GM18909 (cell line): ENCODE data around the gene ZNF180.
"Not testable (repeated sequence)": the region's sequence is repeated elsewhere in the genome, so short reads cannot be mapped to it uniquely, and the experiment has no call there.

Source experiments
- ATAC-seq: cut with Tn5 transposase; IDR thresholded peaks from one replicate; pipeline ENCODE4 v1.9.1; 2021; ENCODE audit warnings: mild to moderate bottlenecking; ENCODE audit not compliant: unreplicated experiment, poor library complexity

Gene ZNF180

DNA sequence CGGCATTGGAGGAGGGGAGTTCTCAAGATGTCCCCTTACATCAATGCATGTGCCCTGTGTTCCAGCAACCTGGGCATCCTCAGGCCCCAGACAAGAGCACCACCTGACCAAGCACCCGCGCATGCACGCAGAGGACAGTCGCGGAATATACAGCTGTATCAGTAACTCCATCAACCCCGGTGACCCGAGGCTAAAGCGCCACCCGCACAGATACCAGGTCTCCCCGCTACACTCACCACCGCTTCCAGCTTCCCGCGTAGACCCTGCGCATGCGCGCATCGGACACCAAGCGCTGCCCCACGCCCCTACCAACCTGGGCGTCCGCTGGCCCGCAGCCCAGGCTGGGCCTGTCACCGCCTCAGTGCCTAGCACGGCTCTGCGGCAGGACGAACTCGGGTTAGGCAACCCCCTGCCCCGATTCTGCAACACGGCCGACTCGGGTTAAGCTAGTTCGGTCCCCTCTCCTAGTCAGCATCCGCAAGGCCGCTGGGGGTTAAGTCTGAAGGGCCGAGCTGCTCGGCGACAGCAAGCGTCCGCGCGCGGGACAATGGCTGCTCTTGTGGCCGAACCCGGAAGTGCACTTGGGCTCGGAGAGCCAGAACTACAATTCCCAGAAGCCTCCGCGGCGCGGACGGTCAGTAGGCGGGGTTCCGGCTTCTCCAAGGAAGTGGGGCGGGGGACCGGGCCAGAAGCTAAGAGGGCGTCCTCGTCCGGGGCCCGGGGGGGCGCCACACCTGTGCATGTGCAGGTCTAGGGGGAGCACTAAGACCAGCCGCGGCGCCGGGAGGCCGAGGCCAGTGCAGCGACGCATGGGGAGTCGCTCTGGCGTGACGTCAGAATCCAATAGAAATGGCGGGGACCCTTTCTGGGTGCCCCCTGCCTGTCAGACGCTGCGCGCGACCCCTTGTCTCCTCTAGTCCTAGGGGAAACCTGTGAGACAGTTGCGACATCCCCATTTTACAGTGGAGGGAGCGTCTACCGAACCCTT lies at the start of gene ZNF180:
Gene ZNF180 (minus strand): TSS at position 561 of the 988 bp plus-strand sequence. CDS start 3,188 bp downstream, outside the sequence.
- peak; percentile 90 for ATAC-seq

DNA sequence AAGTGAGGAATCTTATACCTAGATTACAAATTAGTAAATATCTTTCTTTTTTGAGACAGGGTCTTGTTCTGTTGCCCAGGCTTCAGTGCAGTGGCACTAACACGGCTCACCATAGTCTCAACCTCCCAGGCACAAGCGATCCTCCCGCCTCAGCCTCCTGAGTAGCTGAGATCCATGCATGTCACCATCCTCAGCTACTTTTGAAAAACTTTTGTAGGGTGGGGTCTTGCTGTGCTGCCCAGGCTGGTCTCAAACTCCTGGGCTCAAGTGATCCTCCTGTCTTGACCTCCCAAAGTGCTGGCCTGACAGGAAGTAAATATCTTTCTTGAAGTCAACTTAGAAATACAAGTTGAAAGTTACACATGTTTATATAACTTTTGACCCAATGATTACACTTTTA lies 49.2 kb upstream of the ZNF180 start:
- ATAC-seq, result no peak

DNA sequence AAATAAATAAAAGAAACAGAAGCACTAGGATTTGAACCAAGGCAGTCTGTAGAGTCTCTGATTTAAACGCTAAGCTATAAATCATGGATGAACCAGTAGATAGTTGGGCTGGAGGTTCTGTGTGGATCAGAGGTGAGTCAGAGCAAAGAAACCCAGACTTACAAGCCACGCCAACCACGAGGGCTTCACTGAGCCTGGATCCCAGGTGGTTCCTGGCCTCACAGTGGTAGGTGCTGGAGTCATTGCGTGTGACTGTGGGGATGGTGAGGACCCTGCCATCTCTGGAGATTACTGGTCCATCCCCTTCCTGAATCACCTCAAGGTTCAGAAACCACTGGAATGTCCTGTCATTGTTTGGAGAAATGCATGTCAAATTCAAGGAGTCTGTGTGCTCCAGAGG lies 48.4 kb upstream of the ZNF180 start:
- no peak for ATAC-seq

DNA sequence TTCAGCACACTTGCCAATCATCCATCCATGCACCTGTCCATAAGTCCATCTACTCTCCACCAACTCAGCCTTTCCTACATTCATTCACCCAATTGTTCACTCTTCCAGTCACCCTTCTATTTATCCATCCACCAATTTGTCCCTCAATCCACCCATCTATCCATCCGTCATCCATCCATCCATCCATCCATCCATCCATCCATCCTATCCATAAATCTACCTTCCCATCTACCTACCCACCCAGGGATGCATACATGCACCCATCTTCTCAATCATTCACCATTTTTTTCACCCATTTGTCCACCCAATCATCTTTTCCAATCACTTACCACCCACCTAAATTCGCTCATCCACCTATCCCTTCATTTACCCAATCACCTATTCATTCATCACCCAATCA lies 43.7 kb upstream of the ZNF180 start:
- no peak for ATAC-seq

DNA sequence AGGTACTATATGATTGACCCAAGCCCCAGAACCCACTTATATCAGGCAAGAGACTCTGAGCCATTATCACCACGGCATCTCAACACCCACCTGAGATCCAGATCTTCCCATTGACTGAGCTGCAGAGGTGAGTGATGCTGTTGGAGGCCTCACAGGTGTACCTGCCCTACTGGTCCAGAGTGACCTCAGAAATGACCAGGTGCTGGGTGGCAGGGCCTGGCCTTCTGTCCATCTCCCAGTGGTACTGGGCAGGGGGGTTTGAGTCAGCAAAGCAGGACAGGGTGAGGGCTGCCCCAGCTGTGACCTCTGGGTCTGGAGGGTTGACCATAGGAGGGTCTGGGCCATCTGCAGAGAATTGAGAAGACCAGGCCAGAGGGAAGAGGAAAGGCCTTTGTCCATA lies 42.3 kb upstream of the ZNF180 start:
- no peak for ATAC-seq

DNA sequence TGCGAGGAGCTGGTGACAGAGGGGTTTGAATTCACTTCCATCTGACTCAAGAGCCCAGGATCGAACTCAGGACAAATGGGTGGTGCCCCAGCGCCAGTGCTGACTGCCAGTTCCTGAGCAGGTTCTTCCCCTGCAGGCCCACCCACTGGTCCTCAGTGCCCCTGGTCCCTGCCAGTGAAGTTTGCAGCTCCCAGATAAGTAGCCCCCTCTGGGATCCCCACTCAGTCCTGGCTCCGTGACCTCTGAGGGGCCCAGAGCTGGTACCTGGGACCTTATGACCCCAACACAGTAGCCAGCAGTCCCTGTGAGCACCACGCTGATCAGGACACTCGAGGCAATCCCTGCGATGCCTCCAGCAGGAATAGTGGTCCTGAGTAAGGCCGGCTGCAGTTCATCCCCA lies 40.4 kb upstream of the ZNF180 start:
- ATAC-seq, result no peak

DNA sequence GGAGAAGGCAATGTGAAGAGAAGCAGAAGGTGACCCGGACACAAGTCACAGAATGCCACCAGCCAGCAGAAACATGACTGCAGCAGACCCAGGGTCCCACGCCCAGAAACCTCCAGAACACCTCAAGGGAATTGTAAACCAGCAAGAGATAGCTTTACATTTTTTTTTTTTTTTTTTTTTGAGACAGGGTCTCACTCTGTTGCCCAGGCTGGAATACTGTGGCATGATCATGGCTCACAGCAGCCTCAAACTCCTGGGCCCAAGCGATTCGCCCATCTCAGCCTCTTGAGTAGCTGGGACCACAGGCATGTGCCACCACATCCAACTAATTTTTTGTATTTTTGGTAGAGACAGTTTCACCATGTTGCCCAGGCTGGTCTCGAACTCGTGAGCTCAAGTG lies 39.7 kb upstream of the ZNF180 start:
- ATAC-seq, result no peak

DNA sequence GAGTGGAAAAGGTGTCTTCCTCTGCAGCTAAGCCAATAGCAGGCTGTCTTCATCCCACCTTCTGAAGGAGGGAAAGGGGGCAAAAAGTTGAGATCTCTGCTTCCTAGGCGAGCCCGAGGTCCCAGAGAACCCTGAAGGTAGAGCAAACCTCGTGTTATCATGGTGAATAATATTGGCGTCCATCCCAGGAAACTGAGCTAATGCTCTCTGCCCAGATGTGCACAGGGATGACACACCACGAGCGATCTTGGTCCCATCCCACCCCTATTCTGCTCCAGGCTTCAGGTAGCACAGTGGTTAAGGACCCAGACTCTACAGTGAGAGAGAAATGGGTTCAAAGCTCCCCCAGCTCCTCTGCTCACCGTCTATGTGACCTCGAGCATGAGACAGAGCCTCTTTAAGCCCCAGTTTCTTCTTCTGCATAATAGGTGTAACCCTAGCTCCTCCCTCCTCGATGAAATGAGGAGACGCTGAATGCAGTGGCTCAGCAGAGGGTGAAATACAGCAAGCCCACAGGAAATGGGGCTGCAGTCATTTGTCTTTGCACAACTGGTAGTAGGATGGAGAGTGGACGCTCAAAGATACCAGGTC lies 39.0 kb upstream of the ZNF180 start:
- no peak for ATAC-seq

DNA sequence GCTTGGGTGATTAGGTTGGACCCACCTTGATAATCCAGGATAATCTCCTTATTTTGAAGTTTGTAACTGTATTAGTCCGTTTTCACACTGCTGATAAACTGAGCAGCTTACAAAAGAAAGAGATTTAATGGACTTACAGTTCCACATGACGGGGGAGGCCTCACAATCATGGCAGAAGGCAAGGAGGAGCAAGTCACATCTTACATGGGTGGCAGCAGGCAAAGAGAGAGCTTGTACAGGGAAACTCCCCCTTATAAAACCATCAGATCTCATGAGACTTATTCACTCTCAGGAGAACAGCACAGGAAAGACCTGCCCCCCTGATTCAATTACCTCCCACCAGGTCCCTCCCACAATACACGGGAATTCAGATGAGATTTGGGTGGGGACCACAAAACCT lies 35.0 kb upstream of the ZNF180 start:
- not testable (repeated sequence) for ATAC-seq

DNA sequence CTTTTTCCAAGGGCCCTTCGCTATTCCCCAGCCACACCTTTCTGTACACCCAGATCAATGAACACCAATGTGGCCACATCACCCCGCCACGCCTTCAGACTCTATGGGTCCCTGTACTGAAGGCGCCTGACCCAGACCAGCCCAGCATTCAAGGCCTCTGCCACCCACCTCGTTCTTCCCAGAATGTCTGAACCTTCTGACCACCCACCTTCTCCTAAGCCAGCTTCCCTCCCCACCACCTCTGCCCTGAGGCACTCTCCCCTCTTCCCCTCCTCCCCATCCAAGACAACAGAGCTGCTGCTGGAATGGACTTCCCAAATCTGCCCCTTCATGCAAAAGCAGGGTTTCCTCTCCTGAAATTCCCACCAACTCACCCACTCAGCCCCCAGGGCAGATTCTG lies 32.5 kb upstream of the ZNF180 start:
- ATAC-seq, result no peak

DNA sequence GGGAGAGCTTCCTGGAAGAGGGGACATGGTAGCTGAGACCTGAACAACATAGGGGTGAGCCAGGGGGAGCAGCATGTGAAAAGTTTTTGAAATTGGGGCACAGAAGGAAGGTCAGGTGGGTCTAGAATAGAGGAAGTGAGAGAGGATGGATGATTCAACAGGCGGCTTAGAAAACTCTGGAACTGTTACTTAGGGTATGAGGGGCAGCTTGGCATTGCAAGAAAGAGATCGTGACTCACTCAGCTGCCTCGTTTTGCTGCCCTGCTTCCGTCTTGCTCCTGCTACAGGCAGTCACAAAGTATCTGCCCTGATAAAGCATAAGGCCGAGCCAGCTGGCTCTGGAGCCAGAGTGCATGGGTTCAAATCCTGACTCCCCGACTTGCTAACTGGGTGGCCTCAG lies 30.5 kb upstream of the ZNF180 start:
- no peak for ATAC-seq

DNA sequence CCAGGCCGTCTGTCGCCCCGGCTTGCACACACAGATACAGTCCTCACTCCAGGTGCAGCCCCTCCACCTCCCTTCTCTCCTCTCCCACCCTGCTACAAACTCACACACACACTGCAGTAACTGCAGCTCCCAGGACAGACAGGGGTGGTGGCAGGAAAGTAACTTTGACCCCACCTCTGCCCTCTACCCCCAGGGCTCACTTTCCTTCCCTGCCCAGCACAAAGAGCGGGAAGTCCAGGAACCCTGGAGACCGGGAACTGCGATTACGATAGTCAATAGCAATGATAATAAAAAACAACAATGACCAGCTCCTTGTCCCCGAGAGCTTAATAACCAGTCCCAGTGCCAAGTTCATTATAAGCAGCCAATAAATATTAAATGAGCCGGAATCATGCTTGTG lies 29.2 kb upstream of the ZNF180 start, which contains the start of gene CEACAM20:
Gene CEACAM20 (minus strand): TSS at position 140 of the 400 bp plus-strand sequence. CDS start 166 bp downstream, outside the sequence.
- no peak for ATAC-seq

DNA sequence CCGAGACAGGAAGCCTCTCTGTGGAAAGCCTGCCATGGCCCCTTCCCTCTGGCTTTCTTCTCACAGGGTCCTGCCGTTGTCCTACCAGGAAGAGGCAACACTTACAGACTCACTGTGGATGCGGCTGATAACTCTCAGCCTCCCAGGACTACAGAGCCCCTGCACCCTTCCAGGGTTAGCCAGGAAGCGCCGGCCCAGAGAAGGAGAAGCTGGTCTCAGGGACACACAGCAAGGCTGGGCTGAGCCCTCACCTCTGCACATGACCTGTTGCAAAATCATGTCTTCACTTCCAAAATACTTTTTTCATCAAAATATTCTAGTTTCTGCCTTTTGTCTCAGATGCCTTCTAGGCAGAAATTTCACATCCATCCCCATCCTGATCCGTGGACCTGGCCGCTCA lies 27.2 kb upstream of the ZNF180 start:
- ATAC-seq, result no peak

DNA sequence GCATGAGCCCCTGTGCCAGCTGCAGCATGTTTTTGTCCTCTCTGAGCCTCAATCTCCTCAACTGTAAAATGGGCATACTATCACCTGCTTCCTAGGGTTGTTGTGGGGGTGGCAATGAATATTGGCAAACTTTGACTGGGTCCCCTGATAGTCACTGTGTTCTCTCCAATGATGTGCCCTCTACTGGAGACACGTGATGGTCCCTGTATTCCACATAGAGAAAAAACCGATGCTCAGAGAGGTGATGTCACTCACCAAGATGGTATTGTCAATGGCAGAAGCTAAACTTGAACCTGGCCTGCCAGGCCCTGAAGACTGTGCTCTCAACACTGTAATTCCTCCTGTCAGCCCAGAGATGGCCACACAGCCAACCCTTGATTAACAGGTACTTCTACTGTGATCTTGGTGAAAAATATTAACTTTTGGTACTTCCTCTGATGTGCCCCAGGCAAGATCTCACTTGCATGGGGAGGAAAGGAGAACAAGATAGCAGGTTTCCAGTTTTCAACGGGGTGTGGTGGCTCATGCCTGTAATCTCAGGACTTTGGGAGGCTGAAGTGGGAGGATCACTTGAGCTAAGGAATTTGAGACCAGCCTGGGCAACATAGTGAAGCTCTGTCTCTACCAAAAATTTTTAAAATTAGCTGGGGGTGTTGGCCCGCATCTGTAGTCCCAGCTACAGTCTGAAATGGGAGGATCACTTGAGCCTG lies 25.6 kb upstream of the ZNF180 start:
- ATAC-seq, result no peak

DNA sequence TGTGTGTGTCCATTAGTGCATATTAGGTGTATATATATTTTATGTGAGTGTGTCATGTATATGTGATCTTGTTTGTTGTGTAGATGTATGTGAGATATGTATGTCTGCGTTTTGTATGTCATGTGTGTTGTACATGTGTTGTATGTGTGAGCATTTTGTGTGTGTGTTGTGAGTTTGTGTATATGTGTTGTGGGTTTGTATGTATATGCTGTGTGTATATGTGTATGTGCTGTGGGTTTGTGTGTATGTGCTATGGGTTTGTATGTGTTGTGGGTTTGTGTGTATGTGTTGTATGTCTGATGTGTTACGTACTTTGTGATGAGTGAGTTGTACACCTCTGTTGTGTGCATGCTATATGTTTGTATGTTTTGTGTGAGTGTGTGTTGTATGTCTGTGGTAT lies 21.0 kb upstream of the ZNF180 start:
- no peak for ATAC-seq

DNA sequence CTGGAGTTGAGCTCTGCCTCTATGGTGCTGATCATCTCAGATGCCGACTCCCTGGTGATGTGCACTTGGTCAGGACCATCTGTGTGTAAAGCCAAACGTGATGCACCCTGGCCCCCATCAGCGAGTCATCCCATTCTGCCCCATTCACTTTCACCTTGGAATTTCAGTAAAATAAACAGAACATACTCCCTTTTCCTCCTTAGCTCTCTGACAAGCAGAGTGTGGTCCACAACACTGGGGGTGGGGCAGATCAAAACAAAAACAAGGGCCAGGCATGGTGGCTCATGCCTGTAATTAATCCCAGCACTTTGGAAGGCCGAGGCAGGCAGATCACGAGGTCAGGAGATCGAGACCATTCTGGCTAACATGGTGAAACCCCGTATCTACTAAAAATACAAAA lies 16.8 kb upstream of the ZNF180 start:
- no peak for ATAC-seq

DNA sequence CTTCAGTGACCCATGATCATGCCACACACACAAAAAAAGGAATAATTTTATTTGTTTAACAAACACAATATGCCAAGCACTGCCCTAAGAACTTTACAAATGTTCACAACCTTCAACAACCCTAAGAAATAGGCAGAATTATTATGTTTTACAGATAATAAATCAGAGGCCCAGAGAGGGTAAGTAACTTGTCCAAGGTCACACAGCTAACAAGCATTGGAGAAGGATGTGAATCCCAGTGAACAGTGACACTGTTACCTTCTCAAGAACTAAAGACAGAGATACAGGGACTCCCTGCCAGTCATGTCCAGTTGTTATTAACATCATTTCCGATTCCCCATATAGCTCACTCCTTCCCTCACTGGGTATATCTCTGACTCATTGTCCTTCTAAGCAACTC lies 15.6 kb upstream of the ZNF180 start:
- no peak for ATAC-seq

DNA sequence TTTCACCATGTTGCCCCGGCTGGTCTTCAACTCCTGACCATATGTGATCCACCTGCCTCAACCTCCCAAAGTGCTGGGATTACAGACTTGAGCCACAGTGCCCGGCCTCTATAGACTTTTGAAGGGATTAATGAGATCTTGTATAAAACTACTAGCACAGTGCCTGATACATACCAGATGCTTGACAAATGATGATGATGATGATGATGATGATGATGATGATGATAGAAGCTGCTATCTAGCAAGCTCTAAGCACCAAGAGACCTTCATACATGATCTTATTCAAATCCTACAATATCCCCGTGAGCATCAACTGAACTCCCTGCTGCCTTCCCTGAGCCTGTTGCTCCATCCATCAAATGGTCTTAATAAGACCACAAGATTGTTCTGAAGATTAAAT lies 14.7 kb upstream of the ZNF180 start:
- no peak for ATAC-seq

DNA sequence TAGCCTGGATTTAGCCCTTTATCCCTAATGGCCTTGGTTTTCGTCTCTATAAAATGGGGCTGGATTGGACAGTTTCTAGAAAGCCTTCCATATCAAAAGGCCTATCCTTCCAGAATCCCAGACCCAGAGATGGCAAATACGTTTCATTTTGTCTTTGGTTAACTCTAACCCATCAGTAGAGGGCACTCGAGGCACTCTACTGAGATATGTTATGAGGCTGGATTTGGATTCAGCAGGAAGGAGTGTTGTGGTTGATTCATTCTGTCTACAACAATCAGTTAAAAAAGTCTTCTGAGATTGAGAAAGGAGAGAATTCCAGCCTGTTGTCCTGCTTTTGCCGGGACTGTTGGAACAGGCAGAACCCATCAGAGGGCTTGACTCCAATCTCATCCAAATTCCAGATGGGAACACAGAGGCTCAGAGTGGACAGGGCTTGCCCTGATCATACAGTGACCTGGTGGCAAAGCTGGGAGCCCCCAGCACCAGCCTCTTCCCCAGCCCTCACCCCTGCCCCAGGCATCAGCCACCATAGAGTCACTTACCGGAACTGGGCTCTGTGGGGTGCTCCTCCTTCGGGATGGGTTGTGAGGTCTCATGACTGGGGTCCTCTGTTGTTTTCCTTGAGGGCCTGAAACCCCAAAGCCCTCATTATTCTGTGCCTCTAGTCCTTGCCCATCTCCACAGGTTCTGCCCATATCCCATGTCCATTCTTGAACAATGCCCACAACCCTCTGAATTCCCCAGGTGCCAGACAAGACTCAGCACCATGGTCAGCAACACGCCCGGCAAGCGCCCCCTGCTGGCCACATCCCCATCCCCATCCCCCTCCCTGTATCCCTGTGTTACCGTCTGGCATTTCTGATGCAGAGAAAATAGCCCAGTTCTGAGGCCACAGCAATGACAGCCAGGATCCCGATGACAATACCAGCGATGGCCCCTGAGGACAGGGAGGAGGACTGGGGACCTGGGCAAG lies 12.3 kb upstream of the ZNF180 start:
- ATAC-seq, result no peak

DNA sequence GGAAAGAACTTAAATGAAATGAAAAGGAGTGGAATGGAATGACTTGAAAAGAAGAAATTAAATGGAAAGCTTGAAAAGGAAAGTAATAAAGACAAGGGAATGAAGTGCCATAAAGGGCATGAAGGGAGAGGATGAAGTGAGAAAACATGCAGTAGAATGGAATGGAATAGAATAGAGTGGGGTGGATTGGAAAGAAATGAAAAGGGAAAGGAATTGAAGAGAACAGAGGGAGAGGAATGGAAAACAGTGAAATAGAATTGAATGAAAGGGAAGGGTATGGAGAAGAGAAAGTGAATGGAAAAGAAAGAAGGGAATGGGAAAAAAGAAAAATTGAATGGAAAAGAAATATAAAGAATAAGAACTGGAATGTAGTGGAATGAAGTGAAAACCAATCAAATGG lies 9.2 kb upstream of the ZNF180 start:
- no peak for ATAC-seq
